H1 (cell line): Measurements from ENCODE around the gene ZNF652. TPM values are rescaled to one million over a fixed set of nuclear protein-coding genes. Genes with fewer than 3 reads are reported as not detected.

Experiments used
- CTCF ChIA-PET: fragments of 300-600 bp; sonication (Branson Sonifier 250); formaldehyde crosslinking; loops from one replicate; lab custom pipeline; 2021; ENCODE audit not compliant: partially characterized antibody; lab: Charles Lee
- POLR2A ChIA-PET: fragments of 300-600 bp; sonication (Branson Sonifier 250); formaldehyde crosslinking; loops from one replicate; lab custom pipeline; 2021; ENCODE audit warnings: inconsistent platforms; ENCODE audit not compliant: partially characterized antibody; lab: Charles Lee
- DNase-seq, 2 experiments: peaks; one replicate each; pipeline versions ENCODE4 v3.0.0 to v3.0.0-alpha.2; 2010 to 2022; ENCODE audit warnings: low spot score in 2 of 2, low read depth in 1 of 2, mixed read lengths in 1 of 2
- FAIRE-seq: peaks from 2 replicates; lab custom pipeline; 2011; peaks lifted over from hg19 to GRCh38; lab: Jason Lieb, UNC
- H2AFZ ChIP-seq: 2 replicates; pipeline ENCODE4 v1.8.1; 2012; ENCODE audit warnings: low read length, inconsistent platforms
- H2AK5ac ChIP-seq: 2 replicates; pipeline ENCODE4 v1.6.1; 2013; ENCODE audit warnings: low read depth, low read length
- H2BK120ac ChIP-seq: replicated peaks from 2 replicates; pipeline ENCODE3; 2013; ENCODE audit warnings: low read depth, low read length, inconsistent platforms
- H2BK12ac ChIP-seq: 2 replicates; pipeline ENCODE4 v1.6.1; 2013; ENCODE audit warnings: low read depth, low read length
- H2BK15ac ChIP-seq: 2 replicates; pipeline ENCODE4 v1.6.1; 2013; ENCODE audit warnings: low read length
- H2BK20ac ChIP-seq: 2 replicates; pipeline ENCODE4 v1.6.1; 2013; ENCODE audit warnings: low read length
- H2BK5ac ChIP-seq: 2 replicates; pipeline ENCODE4 v1.6.1; 2013; ENCODE audit warnings: low read depth, low read length
- H3K14ac ChIP-seq: 2 replicates; pipeline ENCODE4 v1.6.1; 2013; ENCODE audit warnings: inconsistent platforms; ENCODE audit not compliant: insufficient read length
- H3K18ac ChIP-seq: 2 replicates; pipeline ENCODE4 v1.6.1; 2013; ENCODE audit warnings: low read length; ENCODE audit errors: extremely low read depth
- H3K23ac ChIP-seq: 2 replicates; pipeline ENCODE4 v1.6.1; 2013; ENCODE audit warnings: inconsistent platforms; ENCODE audit not compliant: insufficient read length
- H3K23me2 ChIP-seq: 2 replicates; pipeline ENCODE4 v1.6.1; 2013; ENCODE audit warnings: low read depth, low read length
- H3K27ac ChIP-seq: 2 replicates; pipeline ENCODE4 v1.6.1; 2011; ENCODE audit warnings: low read depth, low read length, inconsistent platforms
- H3K27me3 ChIP-seq, 4 experiments: replicated peaks in 1 of 4; 1 replicate in 1 of 4; 2 replicates in 3 of 4; pipeline versions ENCODE4 v1.6.1 to v1.8.1; 2011 to 2013; ENCODE audit warnings: low read length in 3 of 4, mild to moderate bottlenecking in 3 of 4, inconsistent platforms in 2 of 4, mixed read lengths in 2 of 4, moderate library complexity in 1 of 4; ENCODE audit not compliant: control insufficient read depth in 3 of 4, insufficient read depth in 3 of 4; ENCODE audit errors: extremely low read depth in 1 of 4
- H3K36me3 ChIP-seq, 4 experiments: 2 replicates each; pipeline versions ENCODE4 v1.6.1 to v1.8.1; 2011 to 2013; ENCODE audit warnings: mild to moderate bottlenecking in 4 of 4, low read length in 3 of 4, moderate library complexity in 2 of 4, control low read depth in 1 of 4, inconsistent platforms in 1 of 4; ENCODE audit not compliant: insufficient read depth in 4 of 4, control insufficient read depth in 2 of 4
- H3K4ac ChIP-seq: replicated peaks from 2 replicates; pipeline ENCODE3; 2013; ENCODE audit warnings: low read length, low read depth, mixed read lengths, inconsistent platforms; ENCODE audit not compliant: insufficient read length
- H3K4me1 ChIP-seq, 4 experiments: replicated peaks in 1 of 4; 1 replicate in 1 of 4; 2 replicates in 3 of 4; pipeline versions ENCODE4 v1.6.1 to v1.8.1; 2011 to 2013; ENCODE audit warnings: low read length in 3 of 4, inconsistent platforms in 2 of 4, mixed read lengths in 1 of 4; ENCODE audit not compliant: insufficient read depth in 4 of 4, control insufficient read depth in 3 of 4
- H3K4me2 ChIP-seq, 2 experiments: 2 replicates each; pipeline versions ENCODE4 v1.6.1 to v1.8.1; 2011 to 2013; ENCODE audit warnings: low read depth in 2 of 2, low read length in 2 of 2, control low read depth in 1 of 2, inconsistent platforms in 1 of 2, mild to moderate bottlenecking in 1 of 2; ENCODE audit not compliant: insufficient read depth in 1 of 2
- H3K4me3 ChIP-seq, 4 experiments: fragments of 200-600, 300-600 bp in 1 of 4; sonication (generic), shearing (Covaris generic), sonication (Bioruptor Twin) in 1 of 4; 2 replicates each; pipeline versions ENCODE4 v1.5.1 to v1.8.1; 2011 to 2016; ENCODE audit warnings: low read length in 4 of 4, low read depth in 3 of 4, control low read depth in 2 of 4, inconsistent platforms in 2 of 4, mild to moderate bottlenecking in 2 of 4, mixed read lengths in 1 of 4, moderate library complexity in 1 of 4; ENCODE audit not compliant: insufficient read depth in 2 of 4; ENCODE audit errors: extremely low read depth in 1 of 4
- H3K56ac ChIP-seq: replicated peaks from 2 replicates; pipeline ENCODE3; 2013; ENCODE audit warnings: low read depth, mild to moderate bottlenecking, mixed read lengths, low read length, inconsistent platforms; ENCODE audit not compliant: insufficient read length
- H3K79me1 ChIP-seq: 2 replicates; pipeline ENCODE4 v1.6.1; 2013; ENCODE audit warnings: low read depth, low read length, control low read depth
- H3K79me2 ChIP-seq, 2 experiments: 2 replicates each; pipeline versions ENCODE4 v1.6.1 to v1.8.1; 2012 to 2013; ENCODE audit warnings: low read length in 2 of 2, mild to moderate bottlenecking in 2 of 2, inconsistent platforms in 1 of 2; ENCODE audit not compliant: insufficient read depth in 2 of 2, control insufficient read depth in 1 of 2
- H3K9ac ChIP-seq, 4 experiments: replicated peaks in 1 of 4; 1 replicate in 1 of 4; 2 replicates in 3 of 4; pipeline versions ENCODE4 v1.6.1 to v1.8.1; 2011 to 2013; ENCODE audit warnings: low read depth in 3 of 4, low read length in 3 of 4, control low read depth in 2 of 4, mild to moderate bottlenecking in 2 of 4, moderate library complexity in 2 of 4, inconsistent platforms in 1 of 4; ENCODE audit errors: extremely low read depth in 1 of 4
- H3K9me3 ChIP-seq, 2 experiments: 2 replicates each; pipeline versions ENCODE4 v1.6.1 to v1.8.1; 2012 to 2013; ENCODE audit warnings: mild to moderate bottlenecking in 2 of 2, moderate library complexity in 2 of 2, control low read depth in 1 of 2, inconsistent platforms in 1 of 2, low read depth in 1 of 2, low read length in 1 of 2, mixed read lengths in 1 of 2; ENCODE audit not compliant: insufficient read depth in 2 of 2
- H4K20me1 ChIP-seq, 2 experiments: replicated peaks in 1 of 2; 2 replicates each; pipeline versions ENCODE3 to v1.8.1; 2011 to 2013; ENCODE audit warnings: inconsistent platforms in 2 of 2, low read length in 2 of 2, mild to moderate bottlenecking in 1 of 2; ENCODE audit not compliant: insufficient read depth in 2 of 2, control insufficient read depth in 1 of 2
- H4K5ac ChIP-seq: 2 replicates; pipeline ENCODE4 v1.6.1; 2013; ENCODE audit warnings: low read length, low read depth, mixed read lengths, inconsistent platforms; ENCODE audit not compliant: insufficient read length
- H4K8ac ChIP-seq: 2 replicates; pipeline ENCODE4 v1.8.0; 2013; ENCODE audit warnings: mild to moderate bottlenecking, moderate library complexity, low read length, inconsistent platforms; ENCODE audit not compliant: insufficient read depth; ENCODE audit errors: extremely low read depth
- H4K91ac ChIP-seq: replicated peaks from 2 replicates; pipeline ENCODE3; 2013; ENCODE audit warnings: low read length, mixed read lengths, inconsistent platforms; ENCODE audit not compliant: insufficient read length
- EZH2 ChIP-seq: fragments of 200-600 bp; sonication (generic); IDR thresholded peaks from 2 replicates; pipeline ENCODE4 v1.7.1; 2012; ENCODE audit warnings: low read depth, mild to moderate bottlenecking, moderate library complexity, low read length, inconsistent platforms; ENCODE audit not compliant: severe bottlenecking
- KDM5A ChIP-seq: fragments of 200-600 bp; IDR thresholded peaks from 2 replicates; pipeline ENCODE4 v1.7.1; 2012; ENCODE audit warnings: mild to moderate bottlenecking, low read length, inconsistent platforms, mixed read lengths
- SIN3A ChIP-seq, 2 experiments: IDR thresholded peaks in 1 of 2; conservative IDR thresholded peaks in 1 of 2; 2 replicates each; pipeline ENCODE4 v1.6.1; 2011 to 2012; ENCODE audit warnings: low read length in 2 of 2, improper control_type of control experiment in 1 of 2, low read depth in 1 of 2, mild to moderate bottlenecking in 1 of 2
- SP2 ChIP-seq: IDR thresholded peaks from 2 replicates; pipeline ENCODE4 v1.6.1; 2012; ENCODE audit warnings: mild to moderate bottlenecking, low read length, inconsistent platforms
- SP4 ChIP-seq: IDR thresholded peaks from 2 replicates; pipeline ENCODE4 v1.6.1; 2012; ENCODE audit warnings: low read length, inconsistent platforms
- SUZ12 ChIP-seq: fragments of 200-600 bp; sonication (generic); IDR thresholded peaks from 2 replicates; pipeline ENCODE4 v1.6.1; 2012; ENCODE audit warnings: mild to moderate bottlenecking, inconsistent platforms, low read length, moderate library complexity, mixed read lengths
- ZNF274 ChIP-seq: IDR thresholded peaks from 2 replicates; pipeline ENCODE4 v1.7.0; 2012; ENCODE audit warnings: low read length, borderline replicate concordance; ENCODE audit errors: extremely low read depth
- WGBS, 2 experiments: shearing (Covaris generic) in 1 of 2; methylation state at CpG; one replicate each; pipeline versions ENCODE4 v1.1.6 to v1.1.7; 2013 to 2015; ENCODE audit warnings: low lambda C conversion rate in 2 of 2, mixed read lengths in 2 of 2, inconsistent platforms in 1 of 2, low coverage in 1 of 2, missing lambda C conversion rate in 1 of 2; ENCODE audit not compliant: insufficient replicate concordance in 2 of 2, insufficient coverage in 1 of 2, insufficient read length in 1 of 2; ENCODE audit errors: extremely low coverage in 1 of 2, missing lambda C conversion rate in 1 of 2; 5-methylcytosine and 5-hydroxymethylcytosine counted together
- polyA plus RNA-seq, 7 experiments: library from polyadenylated mRNA; depleted of rRNA in 3 of 7; stranded (reverse) in 5 of 7; unstranded in 2 of 7; fragments of >200 nt in 5 of 7; fragments of 200-250 nt in 2 of 7; gene quantifications; 1 replicate in 5 of 7; 2 replicates in 1 of 7; 4 replicates in 1 of 7; pipeline versions ENCODE4 v1.2.1 to v1.2.3, GENCODE V29; 2011 to 2013; ENCODE audit warnings: missing spikeins in 2 of 7, mixed read lengths in 2 of 7
- total RNA-seq: library from RNA; stranded (reverse); fragmentation: NEBNext Ultra II Directional; extraction: Animal tissue kit (Norgen Biotek cat#: 25700); gene quantifications from 2 replicates; pipeline ENCODE4 v1.2.1, GENCODE V29; 2021
- TF ChIP-seq, protein P1 (sequence below): IDR thresholded peaks from 2 replicates; pipeline ENCODE4 v1.6.1; 2012; ENCODE audit warnings: inconsistent platforms
- TF ChIP-seq, protein P2 (sequence below), 3 experiments: IDR thresholded peaks; 1 replicate in 2 of 3; 2 replicates in 1 of 3; pipeline versions ENCODE4 v1.5.1 to v1.6.1; 2011; ENCODE audit warnings: low read length in 3 of 3, mild to moderate bottlenecking in 3 of 3, inconsistent platforms in 2 of 3, low read depth in 1 of 3, moderate library complexity in 1 of 3; ENCODE audit not compliant: insufficient read depth in 1 of 3; ENCODE audit errors: control extremely low read depth in 1 of 3

The ZNF652 gene
- total and polyA plus RNA-seq, 2 of the 8 experiments (the other 6 are each of a cell fraction or from before 2014, with no cell fraction given): 13.5 to 39.6 TPM

DNA sequence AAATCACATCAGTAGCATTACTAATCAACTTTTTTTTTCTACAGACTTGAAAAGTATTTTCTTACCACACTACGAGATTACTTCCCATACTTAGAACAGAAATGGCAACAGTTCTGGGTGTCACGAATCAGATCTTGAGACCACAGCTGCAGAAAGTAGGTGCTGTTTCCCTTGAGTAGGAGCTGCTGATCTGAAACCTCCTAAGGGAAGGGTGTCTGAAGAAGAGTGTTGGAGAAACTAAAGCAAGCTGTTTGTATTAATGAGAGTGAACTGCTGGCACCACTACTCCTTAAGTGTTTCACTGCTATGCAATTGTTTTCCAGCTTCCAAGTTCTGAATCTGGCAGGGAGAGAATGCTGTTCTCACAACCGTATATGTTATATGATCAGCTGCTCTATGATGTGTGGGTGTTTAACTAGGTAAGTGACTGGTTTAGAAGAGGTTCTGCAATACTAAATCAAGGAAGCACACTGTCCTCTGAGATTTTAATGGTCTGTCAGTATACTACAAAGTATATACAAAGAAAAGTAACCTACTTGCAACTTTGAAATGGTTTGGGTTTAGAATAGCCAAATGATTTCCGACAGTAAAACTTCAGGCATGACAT is 3.3 kb downstream of the ZNF652 start:
- Histone ChIP-seq H3K14ac (no peak overlapping the region), H3K9ac (no peak overlapping the region), H2BK20ac (no peak overlapping the region), H3K27me3 (no peaks in the 10 kb centered on the region), H3K79me2 (peaks cover 10 to 69% of the 10 kb centered on the region in 2 experiments; a peak in 3 of 4 replicates), H3K4me3 (no peak overlapping the region), H3K4me1 (peaks cover 5 to 14% (median 7%) of the 10 kb centered on the region in 4 experiments; a peak in 6 of 7 replicates), H4K91ac (no peak overlapping the region), H3K79me1 (peaks cover 5% of the 10 kb centered on the region; the same call in 1 of the 2 replicates), H3K36me3 (no peaks in the 10 kb centered on the region), H3K56ac (no peak overlapping the region), H2AK5ac (no peak overlapping the region), H4K20me1 (peaks cover 2 to 4% of the 10 kb centered on the region in 2 experiments), H2AFZ (no peak overlapping the region), H4K8ac (no peak overlapping the region), H3K18ac (no peak overlapping the region), H3K4me2 (no peak overlapping the region), H2BK15ac (no peak overlapping the region), H3K4ac (no peak overlapping the region), H4K5ac (no peak overlapping the region), H3K23ac (no peak overlapping the region), H2BK120ac (no peak overlapping the region), H3K27ac (no peak overlapping the region), H3K9me3 (no peaks in the 10 kb centered on the region), H3K23me2 (peaks cover 11% of the 10 kb centered on the region), H2BK12ac (no peak overlapping the region), H2BK5ac (no peak overlapping the region)
- no peak for FAIRE-seq
- WGBS, 2 experiments: 82% methylated on average over 4 of the region's 4 CpGs; no CpG with 5 or more reads in 1 of the 2 experiments
- ChIA-PET CTCF (interaction anchor here (0.5 to 5.0 kb wide), 6 partner anchors 10 to 401 kb away, joined by 3 to 23 read pairs (median 3); no protein-coding TSS in a partner anchor), POLR2A (interaction anchor here (1.3 to 2.0 kb wide), 2 partner anchors 12 to 17 kb away, joined by 5 read pairs; no protein-coding TSS in a partner anchor)
- DNase-seq: no peak
- TF ChIP-seq SUZ12 (no peak), SP2 (no peak), SIN3A (conservative IDR thresholded peaks at IDR 0.05 in 1 of 2, IDR thresholded peaks at IDR 0.05 in 1 of 2; ENCODE audit: low read depth in 1 of 2, low read length in 2 of 2) (no peak), EZH2 (no peak), KDM5A (no peak), ZNF274 (no peak), SP4 (no peak)
- TF ChIP-seq, protein P1, sequence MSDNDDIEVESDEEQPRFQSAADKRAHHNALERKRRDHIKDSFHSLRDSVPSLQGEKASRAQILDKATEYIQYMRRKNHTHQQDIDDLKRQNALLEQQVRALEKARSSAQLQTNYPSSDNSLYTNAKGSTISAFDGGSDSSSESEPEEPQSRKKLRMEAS: no peak
- TF ChIP-seq, protein P2, sequence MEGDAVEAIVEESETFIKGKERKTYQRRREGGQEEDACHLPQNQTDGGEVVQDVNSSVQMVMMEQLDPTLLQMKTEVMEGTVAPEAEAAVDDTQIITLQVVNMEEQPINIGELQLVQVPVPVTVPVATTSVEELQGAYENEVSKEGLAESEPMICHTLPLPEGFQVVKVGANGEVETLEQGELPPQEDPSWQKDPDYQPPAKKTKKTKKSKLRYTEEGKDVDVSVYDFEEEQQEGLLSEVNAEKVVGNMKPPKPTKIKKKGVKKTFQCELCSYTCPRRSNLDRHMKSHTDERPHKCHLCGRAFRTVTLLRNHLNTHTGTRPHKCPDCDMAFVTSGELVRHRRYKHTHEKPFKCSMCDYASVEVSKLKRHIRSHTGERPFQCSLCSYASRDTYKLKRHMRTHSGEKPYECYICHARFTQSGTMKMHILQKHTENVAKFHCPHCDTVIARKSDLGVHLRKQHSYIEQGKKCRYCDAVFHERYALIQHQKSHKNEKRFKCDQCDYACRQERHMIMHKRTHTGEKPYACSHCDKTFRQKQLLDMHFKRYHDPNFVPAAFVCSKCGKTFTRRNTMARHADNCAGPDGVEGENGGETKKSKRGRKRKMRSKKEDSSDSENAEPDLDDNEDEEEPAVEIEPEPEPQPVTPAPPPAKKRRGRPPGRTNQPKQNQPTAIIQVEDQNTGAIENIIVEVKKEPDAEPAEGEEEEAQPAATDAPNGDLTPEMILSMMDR (IDR thresholded peaks at IDR 0.05; ENCODE audit: control extremely low read depth in 1 of 3, insufficient read depth in 1 of 3, low read depth in 1 of 3, low read length in 3 of 3): no peak
